SW 1271 (cell line): Measurements from ENCODE around the gene IL1R1.
"Not testable (repeated sequence)": the region's sequence is repeated elsewhere in the genome, so short reads cannot be mapped to it uniquely, and the experiment has no call there.

Experiments used
- DNase-seq, 2 experiments: peaks; one replicate each; lab custom pipeline; 2025; lab: John Stamatoyannopoulos, UW

The IL1R1 gene

GRCh38 chr2:102110596-102111334, 31.8 kb upstream of the IL1R1 start:
- DNase-seq, result no peak

- DNase-seq, result no peak
These were observed 30.7 kb upstream of the IL1R1 start for GRCh38 chr2:102111823-102112222.

GRCh38 chr2:102112271-102112670, 30.3 kb upstream of the IL1R1 start:
- no peak for DNase-seq

GRCh38 chr2:102112692-102113665, 29.6 kb upstream of the IL1R1 start:
- no peak for DNase-seq

GRCh38 chr2:102114290-102114721, 28.2 kb upstream of the IL1R1 start:
- DNase-seq, result no peak

GRCh38 chr2:102114851-102115497, 27.6 kb upstream of the IL1R1 start:
- DNase-seq, result no peak

GRCh38 chr2:102116630-102117471, 25.7 kb upstream of the IL1R1 start:
- no peak for DNase-seq

GRCh38 chr2:102117472-102117858, 25.1 kb upstream of the IL1R1 start:
- DNase-seq, result no peak

- no peak for DNase-seq
These were observed 23.3 kb upstream of the IL1R1 start for GRCh38 chr2:102119255-102119654.

GRCh38 chr2:102120261-102120660, 22.3 kb upstream of the IL1R1 start:
- DNase-seq, result no peak

GRCh38 chr2:102120701-102121159, 21.8 kb upstream of the IL1R1 start:
- DNase-seq, result no peak

GRCh38 chr2:102122115-102122514, 20.4 kb upstream of the IL1R1 start:
- DNase-seq, result no peak

GRCh38 chr2:102122909-102123308, 19.6 kb upstream of the IL1R1 start:
- no peak for DNase-seq

GRCh38 chr2:102124421-102124820, 18.1 kb upstream of the IL1R1 start:
- not testable (repeated sequence) for DNase-seq

GRCh38 chr2:102126169-102126568, 16.4 kb upstream of the IL1R1 start:
- no peak for DNase-seq

GRCh38 chr2:102126660-102127059, 15.9 kb upstream of the IL1R1 start:
- DNase-seq, result no peak

GRCh38 chr2:102129082-102129481, 13.5 kb upstream of the IL1R1 start:
- DNase-seq, result no peak

- DNase-seq, result no peak
These were observed 12.4 kb upstream of the IL1R1 start for GRCh38 chr2:102129951-102130646.

GRCh38 chr2:102130647-102130991, 11.9 kb upstream of the IL1R1 start:
- DNase-seq, result no peak

GRCh38 chr2:102131564-102131963, 11.0 kb upstream of the IL1R1 start:
- no peak for DNase-seq

- DNase-seq, result no peak
These were observed 5.4 kb upstream of the IL1R1 start for GRCh38 chr2:102137138-102137537.
